Smooth muscle cell (in vitro differentiated cells): ENCODE measurements around the gene CD300A. TPM values are rescaled to one million over a fixed set of nuclear protein-coding genes. Genes with fewer than 3 reads are reported as not detected.

Experiments
- DNase-seq: peaks from one replicate; lab custom pipeline; 2025; ENCODE audit not compliant: unreplicated experiment; lab: John Stamatoyannopoulos, UW
- H2AFZ ChIP-seq: fragments of 200-600 bp; sonication (generic); 2 replicates; pipeline ENCODE4 v1.6.0; 2016; ENCODE audit warnings: antibody characterized with exemption, low read depth, mild to moderate bottlenecking
- H3F3A ChIP-seq: fragments of 200-600 bp; sonication (generic); 2 replicates; pipeline ENCODE4 v1.6.0; 2017; ENCODE audit warnings: antibody characterized with exemption, low read depth
- H3K27ac ChIP-seq: fragments of 200-600 bp; sonication (generic); 2 replicates; pipeline ENCODE4 v1.5.1; 2016; ENCODE audit warnings: low read depth, mild to moderate bottlenecking
- H3K27me3 ChIP-seq: fragments of 200-600 bp; sonication (generic); 2 replicates; pipeline ENCODE4 v1.6.1; 2016; ENCODE audit warnings: low read depth, mild to moderate bottlenecking
- H3K36me3 ChIP-seq: fragments of 200-600 bp; sonication (generic); 2 replicates; pipeline ENCODE4 v1.5.1; 2016; ENCODE audit warnings: low read depth
- H3K4me1 ChIP-seq: fragments of 200-600 bp; sonication (generic); 2 replicates; pipeline ENCODE4 v1.5.1; 2016; ENCODE audit warnings: low read depth
- H3K4me2 ChIP-seq: fragments of 200-600 bp; sonication (generic); 2 replicates; pipeline ENCODE4 v1.6.0; 2016; ENCODE audit warnings: mild to moderate bottlenecking
- H3K4me3 ChIP-seq: fragments of 200-600 bp; sonication (generic); 2 replicates; pipeline ENCODE4 v1.5.1; 2016; ENCODE audit warnings: mild to moderate bottlenecking
- H3K79me2 ChIP-seq: fragments of 200-600 bp; sonication (generic); 2 replicates; pipeline ENCODE4 v1.6.0; 2016; ENCODE audit warnings: low read depth, mild to moderate bottlenecking
- H3K9ac ChIP-seq: fragments of 200-600 bp; sonication (generic); 2 replicates; pipeline ENCODE4 v1.6.0; 2016; ENCODE audit warnings: low read depth
- H3K9me3 ChIP-seq: fragments of 200-600 bp; sonication (generic); replicated peaks from 2 replicates; pipeline ENCODE4 v1.5.1; 2016; ENCODE audit warnings: low read depth
- H4K20me1 ChIP-seq: fragments of 200-600 bp; sonication (generic); 2 replicates; pipeline ENCODE4 v1.6.0; 2016; ENCODE audit warnings: low read depth
- WGBS: methylation state at CpG from one replicate; pipeline ENCODE4 v1.1.7; 2016; ENCODE audit warnings: low lambda C conversion rate; 5-methylcytosine and 5-hydroxymethylcytosine counted together
- polyA plus RNA-seq: library from polyadenylated mRNA; unstranded; fragments of >200 nt; fragmentation: Nextera tagmentation; extraction: Ambion mirVana; gene quantifications from 2 replicates; pipeline ENCODE4 v1.2.1, GENCODE V29; 2016
- total RNA-seq: library from RNA; depleted of rRNA; stranded (reverse); fragments of >200 nt; gene quantifications from 2 replicates; pipeline ENCODE4 v1.2.3, GENCODE V29; 2014
- TF ChIP-seq, protein P1 (sequence below): fragments of 200-600 bp; sonication (generic); IDR thresholded peaks from 2 replicates; pipeline ENCODE4 v1.5.1; 2017; ENCODE audit warnings: borderline replicate concordance, mild to moderate bottlenecking, antibody characterized with exemption; ENCODE audit not compliant: insufficient read depth, poor library complexity, severe bottlenecking

Gene CD300A
- total and polyA plus RNA-seq, 2 experiments from 2014 or later, result not detected

DNA sequence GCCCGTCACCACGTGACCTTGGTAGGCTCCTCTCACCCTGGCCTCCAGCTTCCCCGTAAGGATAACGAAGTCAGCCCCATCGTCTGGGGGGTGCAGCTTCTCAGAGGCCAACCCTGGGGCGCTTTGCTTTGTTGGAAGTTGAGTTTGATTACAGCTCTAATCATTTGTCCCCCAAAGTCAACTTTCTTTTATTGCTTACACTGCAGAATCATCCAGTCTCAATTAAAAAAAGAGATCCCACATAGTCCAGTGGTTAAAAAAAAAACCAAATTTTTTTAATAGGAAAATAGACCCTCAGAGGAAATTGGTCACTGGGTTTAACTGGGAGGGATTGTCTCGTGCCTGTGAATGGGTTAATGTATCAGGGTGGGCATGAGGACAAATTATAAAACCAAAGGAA is 42.3 kb upstream of the CD300A start:
- no peaks in the 10 kb centered on the region for H3K27me3 ChIP-seq
- no peak for DNase-seq
- no peak overlapping the region for H3K4me3 ChIP-seq
- H3K4me1 ChIP-seq, result peaks cover 4% of the 10 kb centered on the region
- no peak overlapping the region for H3K4me2 ChIP-seq
- TF ChIP-seq, protein P1, sequence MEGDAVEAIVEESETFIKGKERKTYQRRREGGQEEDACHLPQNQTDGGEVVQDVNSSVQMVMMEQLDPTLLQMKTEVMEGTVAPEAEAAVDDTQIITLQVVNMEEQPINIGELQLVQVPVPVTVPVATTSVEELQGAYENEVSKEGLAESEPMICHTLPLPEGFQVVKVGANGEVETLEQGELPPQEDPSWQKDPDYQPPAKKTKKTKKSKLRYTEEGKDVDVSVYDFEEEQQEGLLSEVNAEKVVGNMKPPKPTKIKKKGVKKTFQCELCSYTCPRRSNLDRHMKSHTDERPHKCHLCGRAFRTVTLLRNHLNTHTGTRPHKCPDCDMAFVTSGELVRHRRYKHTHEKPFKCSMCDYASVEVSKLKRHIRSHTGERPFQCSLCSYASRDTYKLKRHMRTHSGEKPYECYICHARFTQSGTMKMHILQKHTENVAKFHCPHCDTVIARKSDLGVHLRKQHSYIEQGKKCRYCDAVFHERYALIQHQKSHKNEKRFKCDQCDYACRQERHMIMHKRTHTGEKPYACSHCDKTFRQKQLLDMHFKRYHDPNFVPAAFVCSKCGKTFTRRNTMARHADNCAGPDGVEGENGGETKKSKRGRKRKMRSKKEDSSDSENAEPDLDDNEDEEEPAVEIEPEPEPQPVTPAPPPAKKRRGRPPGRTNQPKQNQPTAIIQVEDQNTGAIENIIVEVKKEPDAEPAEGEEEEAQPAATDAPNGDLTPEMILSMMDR, result no peak
- no peaks in the 10 kb centered on the region for H4K20me1 ChIP-seq
- no peaks in the 10 kb centered on the region for H3K79me2 ChIP-seq
- H3K27ac ChIP-seq, result no peak overlapping the region
- H3K9ac ChIP-seq, result no peak overlapping the region
- H2AFZ ChIP-seq, result no peak overlapping the region
- no peaks in the 10 kb centered on the region for H3K36me3 ChIP-seq
- 96% methylated on average over 7 of the region's 7 CpGs for WGBS
- no peaks in the 10 kb centered on the region for H3K9me3 ChIP-seq
- peaks cover 4% of the 10 kb centered on the region for H3F3A ChIP-seq

DNA sequence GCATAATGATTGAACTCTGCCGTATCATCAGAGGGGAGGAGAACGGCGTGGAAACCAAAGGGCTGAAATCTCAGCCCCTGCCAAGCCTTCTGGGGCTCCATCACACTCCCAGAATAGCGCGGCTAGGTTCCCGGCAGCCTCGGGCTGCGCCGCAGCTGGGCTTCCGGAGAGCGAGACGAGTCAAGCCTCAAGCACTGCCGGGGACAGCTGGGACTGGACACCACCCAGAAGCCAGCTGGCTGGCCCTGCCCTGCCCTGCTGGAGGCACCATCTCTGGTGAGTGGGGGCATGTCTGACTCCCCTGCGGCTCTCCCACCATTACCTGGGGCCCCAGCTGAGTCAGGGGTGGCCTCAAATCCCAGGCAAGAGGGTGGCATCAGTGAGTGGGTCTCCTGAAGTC is 41.8 kb upstream of the CD300A start:
- Histone ChIP-seq H3K27ac (no peak overlapping the region), H3K9me3 (no peaks in the 10 kb centered on the region), H3K36me3 (no peaks in the 10 kb centered on the region), H3K79me2 (no peaks in the 10 kb centered on the region), H3K27me3 (no peaks in the 10 kb centered on the region), H3K4me2 (no peak overlapping the region), H3K4me3 (no peak overlapping the region), H3K4me1 (peaks cover 6% of the 10 kb centered on the region), H3F3A (peaks cover 4% of the 10 kb centered on the region), H3K9ac (no peak overlapping the region), H4K20me1 (no peaks in the 10 kb centered on the region), H2AFZ (no peak overlapping the region)
- no peak for DNase-seq
- TF ChIP-seq, protein P1, result no peak
- WGBS, result 89% methylated on average over 14 of the region's 14 CpGs

DNA sequence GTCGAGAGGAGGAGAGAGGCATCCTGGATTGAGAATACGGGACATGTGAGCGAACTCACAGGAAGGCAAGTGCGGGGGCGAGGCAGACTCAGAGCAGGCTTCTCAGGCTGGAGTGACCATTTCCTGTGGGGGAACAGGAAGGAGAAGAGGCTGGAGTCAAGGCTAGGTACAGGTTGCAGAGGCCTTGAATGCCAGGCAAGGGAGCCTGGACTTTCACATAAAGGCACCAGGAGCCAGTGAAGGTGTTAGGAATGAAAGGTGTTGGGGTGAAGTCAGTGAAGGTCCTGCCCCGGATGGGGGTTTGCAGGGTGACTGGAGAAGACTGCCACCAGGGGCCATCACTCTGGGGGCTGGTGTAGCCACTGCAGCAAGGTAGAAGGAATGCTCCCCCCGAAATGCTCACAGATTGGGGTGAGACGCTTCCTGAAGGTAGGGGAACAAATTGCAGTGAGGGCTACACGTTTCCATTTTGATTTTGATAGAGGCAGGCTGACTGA is 39.8 kb upstream of the CD300A start:
- Histone ChIP-seq H3K79me2 (no peaks in the 10 kb centered on the region), H3K27me3 (no peaks in the 10 kb centered on the region), H2AFZ (no peak overlapping the region), H3F3A (no peaks in the 10 kb centered on the region), H3K9ac (no peak overlapping the region), H3K4me2 (no peak overlapping the region), H3K4me3 (no peak overlapping the region), H3K9me3 (no peaks in the 10 kb centered on the region), H3K36me3 (no peaks in the 10 kb centered on the region), H4K20me1 (no peaks in the 10 kb centered on the region), H3K27ac (no peak overlapping the region), H3K4me1 (peaks cover 13% of the 10 kb centered on the region)
- WGBS, result 77% methylated on average over 9 of the region's 9 CpGs
- no peak for DNase-seq
- TF ChIP-seq, protein P1, result no peak

DNA sequence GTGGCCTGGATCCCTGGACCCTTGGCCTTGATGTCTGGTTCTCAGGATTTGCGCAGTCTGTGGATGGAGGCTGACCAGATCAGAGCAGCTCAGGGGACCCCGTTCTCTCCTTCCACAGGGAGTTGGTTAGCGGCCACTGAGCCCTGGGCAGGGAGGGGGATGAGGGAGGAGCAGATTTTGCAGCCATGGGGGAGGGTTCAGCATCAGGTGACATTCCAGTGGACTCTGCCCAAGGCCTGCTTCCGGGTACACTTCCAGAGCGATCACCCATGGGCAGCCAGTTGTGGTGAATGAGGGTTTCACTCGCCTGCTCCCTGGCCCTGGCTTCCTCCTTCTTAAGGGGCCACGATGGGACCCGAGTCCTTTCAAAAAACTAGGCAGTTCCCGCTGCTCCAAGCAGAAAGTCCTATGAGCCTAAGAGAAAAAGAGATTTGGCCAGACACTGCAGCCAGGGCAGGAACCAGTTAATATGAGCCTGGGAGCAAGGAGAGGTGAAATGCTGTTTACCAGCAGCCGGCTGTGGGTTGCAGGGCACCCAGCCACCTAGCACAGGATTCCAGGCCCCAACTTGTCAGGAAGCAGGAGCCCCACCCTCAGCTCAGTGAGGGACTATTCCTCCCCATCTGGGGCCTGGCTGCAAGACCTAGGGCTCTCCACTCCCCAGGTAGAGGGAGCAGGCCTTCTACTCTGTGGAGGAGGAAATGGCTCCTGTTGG is 39.2 kb upstream of the CD300A start:
- no peak overlapping the region for H3K4me2 ChIP-seq
- H3K4me1 ChIP-seq, result peaks cover 13% of the 10 kb centered on the region
- H3K79me2 ChIP-seq, result peaks cover 5% of the 10 kb centered on the region
- DNase-seq, result no peak
- no peaks in the 10 kb centered on the region for H3K36me3 ChIP-seq
- no peaks in the 10 kb centered on the region for H3F3A ChIP-seq
- no peak overlapping the region for H3K27ac ChIP-seq
- no peak overlapping the region for H3K4me3 ChIP-seq
- no peaks in the 10 kb centered on the region for H3K9me3 ChIP-seq
- H3K9ac ChIP-seq, result no peak overlapping the region
- no peaks in the 10 kb centered on the region for H3K27me3 ChIP-seq
- TF ChIP-seq, protein P1, result no peak
- 79% methylated on average over 10 of the region's 10 CpGs for WGBS
- H4K20me1 ChIP-seq, result no peaks in the 10 kb centered on the region
- no peak overlapping the region for H2AFZ ChIP-seq
